Stimulated activated naive CD4-positive, alpha-beta T cell treated with Interleukin-2 at 50 U/mL for 16 hours (primary cell): ENCODE results near the gene LCP2.

Source experiments
- DNase-seq: peaks from one replicate; lab custom pipeline; 2025; lab: John Stamatoyannopoulos, UW

LCP2 gene

GRCh38 chr5:170296036-170296934 is 1.3 kb downstream of the LCP2 start:
- DNase-seq = no peak

DNA sequence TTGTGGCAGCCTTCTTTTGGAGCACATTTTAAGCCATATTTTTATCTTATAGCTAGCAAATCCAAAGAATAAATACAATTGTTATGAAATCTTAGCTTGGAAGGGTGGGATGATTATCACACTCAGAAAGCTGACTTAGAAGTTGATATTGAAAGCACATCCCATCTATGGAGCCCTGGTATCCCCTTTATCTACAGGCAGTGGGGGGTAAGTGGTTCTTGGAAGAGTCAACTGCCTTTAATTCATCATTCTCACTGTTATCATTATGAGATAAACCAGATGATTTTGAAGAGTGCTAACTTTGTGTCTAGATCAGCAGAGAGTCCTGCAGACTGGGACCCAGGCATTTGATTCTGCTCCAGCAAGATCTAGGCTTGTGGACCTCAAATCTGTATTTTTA is 3.0 kb downstream of the LCP2 start:
- DNase-seq = no peak

GRCh38 chr5:170294057-170294456 is 3.5 kb downstream of the LCP2 start:
- no peak for DNase-seq

DNA sequence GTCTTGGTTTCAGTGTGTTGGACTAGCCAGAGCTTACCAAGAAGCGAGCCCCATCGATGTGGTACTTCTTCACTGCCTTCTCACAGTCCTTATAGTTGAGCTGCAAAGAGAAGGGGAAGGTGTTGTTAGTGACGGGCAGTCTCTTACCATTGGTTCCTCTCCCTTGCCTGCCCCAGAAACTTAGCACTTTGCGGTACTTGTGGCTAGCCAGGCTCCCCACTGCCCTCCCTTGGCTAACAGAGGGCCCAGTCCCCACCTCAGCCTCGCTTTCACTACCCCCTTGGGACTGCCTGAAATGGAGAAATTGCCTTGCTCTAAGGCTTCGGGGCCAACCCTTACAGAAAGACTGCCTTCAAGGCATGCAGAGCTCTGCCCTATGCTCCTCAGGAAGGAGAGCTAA is 4.3 kb downstream of the LCP2 start:
- no peak for DNase-seq

DNA sequence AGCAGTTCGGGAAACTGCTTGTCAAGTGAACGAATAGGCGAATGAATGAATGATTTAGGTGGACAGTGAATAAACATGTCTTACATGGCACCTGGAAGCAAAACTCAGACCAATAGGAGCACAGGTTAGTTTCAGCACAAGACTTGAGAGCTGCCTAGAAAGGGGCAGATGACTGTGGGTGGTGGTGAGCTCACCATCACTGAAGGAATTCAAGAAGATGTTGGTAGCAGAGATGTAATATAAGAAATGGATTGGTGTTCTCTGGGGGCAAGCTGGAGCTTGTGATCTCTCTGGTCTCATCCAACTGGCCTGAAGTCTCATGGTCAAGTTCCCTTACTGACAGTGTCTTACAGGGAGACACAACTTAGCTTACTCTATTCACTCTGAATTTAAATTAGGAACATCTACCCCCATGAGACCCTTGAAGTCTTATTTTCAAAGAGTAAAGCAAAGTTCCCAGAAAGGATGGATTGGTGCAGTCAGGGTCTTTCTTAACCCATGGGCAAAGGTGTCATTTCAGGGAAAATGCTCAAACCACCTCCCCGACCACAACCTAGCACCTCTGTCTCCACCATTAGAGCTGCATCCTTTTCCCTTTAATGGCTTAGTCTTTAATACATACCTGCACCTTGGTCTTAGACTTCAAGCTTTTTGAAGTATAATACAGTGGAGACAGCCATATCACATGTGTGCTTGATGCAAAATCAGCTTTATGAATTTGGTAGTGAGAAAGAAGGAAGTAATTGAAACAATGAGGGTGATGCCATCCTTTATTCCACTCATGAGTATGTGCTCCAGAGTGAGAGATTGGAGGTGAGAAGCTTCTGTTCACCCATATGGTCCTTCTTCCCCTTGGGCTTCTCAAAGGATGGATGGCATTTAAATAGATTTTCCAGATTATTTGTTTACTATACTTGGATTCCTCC is 5.1 kb downstream of the LCP2 start:
- DNase-seq = no peak

- no peak for DNase-seq
Observed at GRCh38 chr5:170290498-170290897, 7.1 kb downstream of the LCP2 start.

- no peak for DNase-seq
Observed at GRCh38 chr5:170289764-170290163, 7.8 kb downstream of the LCP2 start.

GRCh38 chr5:170289121-170289520 is 8.5 kb downstream of the LCP2 start:
- DNase-seq = no peak

- DNase-seq = no peak
Observed at GRCh38 chr5:170288551-170288950, 9.0 kb downstream of the LCP2 start.

DNA sequence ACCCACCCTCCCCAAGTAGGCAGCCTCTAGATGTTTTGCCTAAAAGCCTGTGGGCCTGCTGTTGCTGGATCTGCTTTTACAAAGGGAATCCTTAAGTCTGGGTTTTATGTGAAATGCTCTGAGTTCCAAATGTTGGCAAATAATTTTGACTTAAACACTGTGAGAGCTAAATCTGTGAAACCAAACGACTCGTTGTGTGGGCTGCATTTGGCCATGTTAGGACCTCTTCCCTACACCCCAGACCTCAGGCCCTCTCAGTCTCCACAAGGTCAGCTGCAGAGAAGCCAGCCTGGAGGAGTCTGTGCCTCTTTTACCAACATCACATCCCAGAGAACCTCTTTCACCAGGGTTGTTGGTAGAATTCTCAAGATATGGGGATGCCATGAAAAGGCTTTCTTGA is 9.4 kb downstream of the LCP2 start:
- DNase-seq = no peak

- DNase-seq = no peak
Observed at GRCh38 chr5:170287532-170287931, 10.0 kb downstream of the LCP2 start.

DNA sequence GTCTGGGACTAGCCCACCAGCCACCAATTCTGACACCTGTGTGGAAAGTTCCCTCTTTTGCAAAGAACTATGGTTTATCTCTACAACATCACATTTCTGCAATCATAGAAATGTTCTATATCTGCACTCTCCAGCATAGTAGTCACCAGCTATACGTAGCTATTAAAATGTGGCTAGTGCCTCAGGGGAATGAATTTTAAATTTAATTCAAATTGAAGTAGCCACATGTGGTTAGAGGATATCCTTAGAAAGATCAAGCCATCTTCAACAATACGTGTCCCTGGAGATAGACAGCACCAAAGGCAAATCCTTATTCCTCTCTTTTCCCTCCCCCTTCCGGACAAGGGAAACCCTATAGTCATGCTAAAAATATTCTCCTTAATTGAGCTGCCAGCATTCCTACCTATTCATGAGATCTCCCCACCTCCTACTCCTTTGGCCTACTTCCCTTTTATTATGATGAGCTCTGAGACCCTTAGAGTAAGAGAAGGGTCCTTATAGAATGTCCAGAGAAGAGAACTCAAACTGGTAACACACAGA is 11.1 kb downstream of the LCP2 start:
- DNase-seq = no peak

DNA sequence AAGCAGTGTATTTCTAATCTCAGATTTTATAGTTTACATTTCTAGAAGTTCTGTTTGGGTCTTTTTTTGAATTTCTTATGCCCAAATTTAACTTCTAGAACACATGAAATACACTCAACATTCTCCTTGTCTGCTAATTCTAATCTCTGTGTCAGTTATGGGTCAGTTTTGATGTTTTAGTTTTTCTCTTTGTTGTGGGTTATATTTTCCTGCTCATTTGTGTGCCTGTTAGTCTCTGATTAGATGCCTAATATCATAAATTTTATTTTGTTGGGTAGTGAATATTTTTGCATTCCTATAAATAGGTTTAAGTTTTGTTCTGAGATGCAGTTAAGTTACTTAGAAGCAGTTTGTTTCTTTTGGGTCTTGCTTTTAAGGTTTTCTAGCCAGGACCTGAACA is 12.4 kb downstream of the LCP2 start:
- DNase-seq = no peak

- DNase-seq = no peak
Observed at GRCh38 chr5:170284231-170284630, 13.3 kb downstream of the LCP2 start.

- DNase-seq = no peak
Observed at GRCh38 chr5:170283296-170283695, 14.3 kb downstream of the LCP2 start.

- DNase-seq = no peak
Observed at GRCh38 chr5:170280011-170280493, 17.5 kb downstream of the LCP2 start.

GRCh38 chr5:170279459-170279817 is 18.1 kb downstream of the LCP2 start:
- no peak for DNase-seq

DNA sequence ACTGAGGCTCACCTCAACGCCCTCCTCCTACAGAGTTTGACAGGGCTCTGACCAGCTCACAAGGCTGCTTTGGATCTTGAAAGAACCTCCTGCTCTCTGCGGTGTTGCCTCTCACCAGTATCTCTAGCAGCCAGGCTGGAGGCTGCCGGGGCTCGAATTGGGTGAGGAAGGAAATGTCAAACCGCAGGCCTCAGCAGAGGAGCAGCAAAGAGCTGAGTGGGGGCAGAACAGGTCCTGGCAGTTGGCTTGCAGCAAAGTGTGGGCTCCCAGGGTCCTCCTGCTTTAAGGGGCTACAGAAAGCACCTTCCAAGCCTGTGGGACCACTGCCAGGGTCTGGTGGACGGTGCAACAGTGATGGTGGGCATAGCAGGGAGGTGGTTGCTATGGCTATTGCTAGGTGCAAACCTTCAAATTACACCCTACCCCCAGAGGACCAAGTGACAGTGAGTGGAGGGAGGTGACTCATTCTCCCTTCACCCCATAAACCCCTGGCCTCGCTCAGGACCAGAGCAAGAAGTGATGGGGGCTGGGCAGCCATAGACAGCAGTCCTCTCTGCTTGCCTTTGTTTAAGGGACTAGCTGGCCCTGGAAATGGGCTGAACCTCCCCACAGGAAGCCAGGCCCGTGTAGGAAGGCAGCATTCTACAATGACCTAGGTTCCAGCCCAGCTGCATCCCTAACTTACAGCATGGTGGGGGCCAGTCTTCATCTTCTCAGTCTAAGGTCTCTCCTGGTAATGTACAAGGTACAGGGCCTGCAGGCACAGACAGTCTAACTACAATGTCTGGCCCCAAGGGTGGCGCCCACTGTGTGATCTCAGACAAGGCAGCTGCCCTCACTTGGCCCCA is 18.7 kb downstream of the LCP2 start:
- peak; percentile 83 for DNase-seq

- DNase-seq = no peak
Observed at GRCh38 chr5:170277867-170278281, 19.7 kb downstream of the LCP2 start.

- no peak for DNase-seq
Observed at GRCh38 chr5:170276140-170276539, 21.4 kb downstream of the LCP2 start.

GRCh38 chr5:170275376-170275994 is 22.1 kb downstream of the LCP2 start:
- no peak for DNase-seq
